ENCODE results near the gene CLUH. TPM values are rescaled to one million over a fixed set of nuclear protein-coding genes. Genes with fewer than 3 reads are reported as not detected.
A peak's percentile ranks its signal among the peaks of the same experiment; 100 is the strongest.

The CLUH gene
- total RNA-seq, 2 experiments from 2014 or later, result 162 to 171 TPM

DNA sequence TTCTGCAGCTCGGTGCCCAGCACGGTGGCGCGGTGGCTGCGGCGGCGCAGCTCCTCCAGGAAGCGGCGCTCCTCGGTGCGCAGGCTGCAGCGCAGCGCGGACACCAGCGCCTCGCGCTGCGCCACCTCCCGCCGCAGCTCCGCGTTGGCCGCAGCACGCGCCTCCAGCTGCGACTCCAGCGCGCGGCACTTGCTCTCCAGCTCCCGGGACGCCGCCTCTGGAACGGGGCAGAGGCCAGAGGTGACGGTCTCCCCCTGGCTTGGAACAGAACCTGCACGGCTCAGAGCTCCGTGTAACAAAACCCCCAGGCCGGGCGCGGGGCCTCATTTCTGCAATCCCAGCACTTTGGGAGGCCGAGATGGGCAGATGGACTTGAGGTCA lies 13.2 kb upstream of the CLUH start:
- Mint-ChIP-seq H3K27ac (no peak overlapping the region), H3K4me1 (peaks cover 13% of the 10 kb centered on the region), H3K36me3 (no peaks in the 10 kb centered on the region), H3K4me3 (no peak overlapping the region), H3K9me3 (no peaks in the 10 kb centered on the region), H3K27me3 (peaks cover 45% of the 10 kb centered on the region)
- peak; percentile 54 for DNase-seq

GRCh38 chr17:2723997-2724783 lies 12.6 kb upstream of the CLUH start:
- DNase-seq, result no peak
- H3K27ac Mint-ChIP-seq, result no peak overlapping the region
- H3K36me3 Mint-ChIP-seq, result no peaks in the 10 kb centered on the region
- H3K9me3 Mint-ChIP-seq, result no peaks in the 10 kb centered on the region
- peaks cover 13% of the 10 kb centered on the region for H3K4me1 Mint-ChIP-seq
- H3K27me3 Mint-ChIP-seq, result peaks cover 43% of the 10 kb centered on the region
- peak overlapping the region; percentile 52 for H3K4me3 Mint-ChIP-seq

- DNase-seq, result no peak
- Mint-ChIP-seq H3K27me3 (peaks cover 40% of the 10 kb centered on the region), H3K27ac (no peak overlapping the region), H3K4me1 (peaks cover 13% of the 10 kb centered on the region), H3K9me3 (no peaks in the 10 kb centered on the region), H3K4me3 (no peak overlapping the region), H3K36me3 (no peaks in the 10 kb centered on the region)
Observed at GRCh38 chr17:2723505-2723996, 12.0 kb upstream of the CLUH start.

GRCh38 chr17:2722611-2723010 lies 11.0 kb upstream of the CLUH start:
- no peaks in the 10 kb centered on the region for H3K9me3 Mint-ChIP-seq
- peaks cover 13% of the 10 kb centered on the region for H3K4me1 Mint-ChIP-seq
- no peak overlapping the region for H3K27ac Mint-ChIP-seq
- no peak for DNase-seq
- H3K36me3 Mint-ChIP-seq, result no peaks in the 10 kb centered on the region
- peaks cover 37% of the 10 kb centered on the region for H3K27me3 Mint-ChIP-seq
- no peak overlapping the region for H3K4me3 Mint-ChIP-seq

DNA sequence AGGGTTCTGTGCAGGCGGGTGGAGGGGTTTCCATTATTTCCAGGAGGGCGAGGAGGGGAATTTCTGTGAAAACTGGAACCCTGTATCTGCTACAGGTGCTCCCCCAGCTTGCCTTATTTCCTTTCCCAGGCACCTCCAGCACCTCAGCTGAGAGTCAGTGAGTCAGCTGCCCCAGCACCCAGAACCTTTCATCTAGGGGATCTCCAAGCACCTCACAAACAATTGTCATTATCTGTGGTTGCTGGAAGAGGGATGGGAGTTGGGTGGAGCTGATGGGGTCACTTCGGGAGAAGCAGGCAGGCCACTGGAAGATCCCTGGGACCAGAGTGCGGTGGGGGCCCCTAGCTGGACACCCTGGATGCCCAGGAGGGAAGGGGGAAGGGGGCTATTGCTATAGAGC lies 10.0 kb upstream of the CLUH start:
- Mint-ChIP-seq H3K4me1 (peaks cover 13% of the 10 kb centered on the region), H3K27me3 (peaks cover 28% of the 10 kb centered on the region), H3K4me3 (no peak overlapping the region), H3K36me3 (no peaks in the 10 kb centered on the region), H3K9me3 (no peaks in the 10 kb centered on the region), H3K27ac (no peak overlapping the region)
- peak; percentile 45 for DNase-seq

GRCh38 chr17:2719861-2720260 lies 8.3 kb upstream of the CLUH start:
- Mint-ChIP-seq H3K4me1 (peaks cover 10% of the 10 kb centered on the region), H3K4me3 (no peak overlapping the region), H3K27me3 (peaks cover 15% of the 10 kb centered on the region), H3K27ac (no peak overlapping the region), H3K36me3 (no peaks in the 10 kb centered on the region), H3K9me3 (no peaks in the 10 kb centered on the region)
- no peak for DNase-seq

DNA sequence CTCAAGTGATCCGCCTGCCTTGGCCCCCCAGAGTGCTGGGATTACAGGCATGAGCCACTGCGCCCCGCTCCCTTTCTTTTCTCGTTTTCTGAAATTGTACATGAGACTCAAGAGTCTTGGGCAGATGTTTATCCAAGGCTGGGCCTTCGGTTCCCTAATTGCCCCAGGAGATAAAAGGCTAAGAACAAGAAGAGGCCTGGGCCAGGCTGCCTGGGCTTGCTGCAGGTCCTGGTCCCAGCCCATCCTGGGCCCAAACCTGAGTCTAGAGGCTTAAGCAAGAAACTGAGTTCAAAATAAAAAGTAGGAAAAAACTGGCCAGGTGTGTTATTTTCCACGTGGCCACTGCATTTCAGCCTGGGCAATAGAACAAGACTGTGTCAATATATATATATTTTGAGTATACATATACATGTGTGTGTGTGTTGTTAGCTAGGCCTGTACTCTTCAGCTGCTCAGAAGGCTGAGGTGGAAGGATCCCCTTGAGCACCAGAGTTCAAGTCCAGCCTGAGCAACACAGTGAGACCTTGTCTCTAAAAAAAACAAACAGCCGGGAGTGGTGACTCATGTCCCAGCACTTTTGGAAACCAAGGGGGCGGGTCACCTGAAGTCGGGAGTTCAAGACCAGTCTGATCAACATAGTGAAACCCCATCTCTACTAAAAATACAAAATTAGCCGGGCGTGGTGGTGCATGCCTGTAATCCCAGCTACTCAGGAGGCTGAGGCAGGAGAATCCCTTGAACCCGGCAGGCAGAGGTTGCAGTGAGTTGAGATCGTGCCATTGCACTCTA lies 6.8 kb upstream of the CLUH start:
- Mint-ChIP-seq H3K4me3 (no peak overlapping the region), H3K9me3 (no peaks in the 10 kb centered on the region), H3K27ac (no peak overlapping the region), H3K36me3 (no peaks in the 10 kb centered on the region), H3K27me3 (peaks cover 8% of the 10 kb centered on the region), H3K4me1 (peaks cover 10% of the 10 kb centered on the region)
- no peak for DNase-seq

DNA sequence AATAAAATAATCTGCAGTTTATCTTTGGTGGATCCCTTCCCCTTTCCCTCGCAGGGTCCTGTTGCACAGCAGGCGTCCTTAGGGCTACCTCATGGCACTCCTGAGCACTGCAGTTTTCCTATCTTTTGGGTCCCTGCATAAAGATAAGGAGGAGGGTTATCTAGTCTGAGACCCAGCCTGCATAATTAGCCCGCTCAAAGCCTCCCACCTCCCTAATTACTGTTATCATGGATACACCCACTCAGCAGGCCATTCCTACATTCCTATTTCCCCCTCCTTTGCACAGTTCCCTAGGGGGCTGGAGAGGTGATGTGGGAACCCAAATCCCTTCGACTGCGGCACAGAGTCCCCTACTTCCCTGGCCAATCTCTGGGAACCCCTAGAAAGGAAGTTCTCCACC lies 5.1 kb upstream of the CLUH start:
- no peak overlapping the region for H3K27ac Mint-ChIP-seq
- peaks cover 15% of the 10 kb centered on the region for H3K4me1 Mint-ChIP-seq
- H3K9me3 Mint-ChIP-seq, result no peaks in the 10 kb centered on the region
- H3K27me3 Mint-ChIP-seq, result no peaks in the 10 kb centered on the region
- no peak for DNase-seq
- H3K4me3 Mint-ChIP-seq, result no peak overlapping the region
- H3K36me3 Mint-ChIP-seq, result no peaks in the 10 kb centered on the region

DNA sequence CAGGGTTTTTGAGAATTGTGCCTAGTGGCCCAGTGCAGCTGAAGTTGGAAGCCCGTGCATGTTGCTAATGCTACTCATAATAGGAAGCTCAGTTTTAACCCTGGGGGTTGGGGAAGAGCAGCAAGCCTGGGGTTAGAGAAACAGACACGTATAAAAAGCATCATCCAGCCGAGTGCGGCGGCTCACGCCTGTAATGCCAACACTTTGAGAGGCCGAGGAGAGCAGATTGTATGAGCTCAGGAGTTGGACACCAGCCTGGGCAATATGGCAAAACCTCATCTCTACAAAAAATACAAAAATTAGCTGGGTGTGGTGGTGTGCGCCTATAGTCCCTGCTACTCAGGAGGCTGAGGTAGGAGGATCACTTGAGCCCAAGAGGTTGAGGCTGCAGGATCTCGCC lies 2.3 kb upstream of the CLUH start:
- Mint-ChIP-seq H3K4me1 (peaks cover 27% of the 10 kb centered on the region), H3K9me3 (no peaks in the 10 kb centered on the region), H3K4me3 (no peak overlapping the region), H3K36me3 (peaks cover 11% of the 10 kb centered on the region), H3K27me3 (no peaks in the 10 kb centered on the region), H3K27ac (no peak overlapping the region)
- DNase-seq, result no peak

GRCh38 chr17:2712300-2713043 lies 908 bp upstream of the CLUH start:
- Mint-ChIP-seq H3K4me1 (peaks cover 33% of the 10 kb centered on the region), H3K9me3 (no peaks in the 10 kb centered on the region), H3K27me3 (no peaks in the 10 kb centered on the region), H3K4me3 (peak overlapping the region; percentile 87), H3K27ac (peak overlapping the region; percentile 91), H3K36me3 (peaks cover 11% of the 10 kb centered on the region)
- no peak for DNase-seq

- peak; percentile 53 for DNase-seq
- peaks cover 11% of the 10 kb centered on the region for H3K36me3 Mint-ChIP-seq
- no peaks in the 10 kb centered on the region for H3K27me3 Mint-ChIP-seq
- H3K4me3 Mint-ChIP-seq, result peak overlapping the region; percentile 95
- H3K4me1 Mint-ChIP-seq, result peaks cover 33% of the 10 kb centered on the region
- H3K27ac Mint-ChIP-seq, result peak overlapping the region; percentile 86
- H3K9me3 Mint-ChIP-seq, result no peaks in the 10 kb centered on the region
Observed at GRCh38 chr17:2710803-2711607, 559 bp downstream of the CLUH start.

DNA sequence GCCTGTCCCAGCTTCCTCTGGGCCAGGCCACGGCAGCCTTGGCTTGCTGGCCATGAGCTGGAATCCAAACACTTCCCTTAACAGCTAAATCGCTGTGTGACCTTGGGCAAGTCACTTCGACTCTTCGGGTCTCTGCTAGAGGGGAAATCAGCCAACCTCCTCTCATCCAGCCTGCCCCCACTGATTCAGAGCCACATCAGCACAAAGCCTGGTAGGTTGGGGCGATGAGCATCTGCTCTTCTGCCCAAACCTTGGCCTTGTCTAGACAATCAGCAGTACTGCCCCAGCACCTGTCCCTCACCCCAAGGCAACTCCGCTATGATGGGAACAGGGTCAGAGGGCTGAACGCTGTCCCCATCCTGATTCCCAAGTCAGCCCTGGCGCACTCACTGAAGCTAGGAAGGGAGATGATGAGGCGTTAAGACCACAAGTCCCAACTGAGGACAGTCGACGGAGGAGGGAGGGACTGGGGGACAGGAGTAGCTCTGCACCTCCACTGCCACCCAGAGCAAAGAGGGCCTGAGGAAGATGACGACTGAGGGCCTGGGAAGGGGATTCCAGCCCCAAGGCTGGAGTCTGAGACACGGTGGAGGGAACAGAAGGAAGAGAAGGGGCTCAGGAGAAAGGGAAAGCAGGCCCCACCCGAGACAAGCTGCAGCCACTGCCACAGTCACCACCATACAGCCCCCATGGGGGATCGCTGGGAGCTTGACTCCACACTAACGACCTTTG lies 1.3 kb downstream of the CLUH start:
- H3K4me1 Mint-ChIP-seq, result peaks cover 36% of the 10 kb centered on the region
- H3K36me3 Mint-ChIP-seq, result peaks cover 13% of the 10 kb centered on the region
- peak overlapping the region; percentile 86 for H3K27ac Mint-ChIP-seq
- H3K4me3 Mint-ChIP-seq, result peak overlapping the region; percentile 95
- H3K27me3 Mint-ChIP-seq, result no peaks in the 10 kb centered on the region
- no peak for DNase-seq
- no peaks in the 10 kb centered on the region for H3K9me3 Mint-ChIP-seq

DNA sequence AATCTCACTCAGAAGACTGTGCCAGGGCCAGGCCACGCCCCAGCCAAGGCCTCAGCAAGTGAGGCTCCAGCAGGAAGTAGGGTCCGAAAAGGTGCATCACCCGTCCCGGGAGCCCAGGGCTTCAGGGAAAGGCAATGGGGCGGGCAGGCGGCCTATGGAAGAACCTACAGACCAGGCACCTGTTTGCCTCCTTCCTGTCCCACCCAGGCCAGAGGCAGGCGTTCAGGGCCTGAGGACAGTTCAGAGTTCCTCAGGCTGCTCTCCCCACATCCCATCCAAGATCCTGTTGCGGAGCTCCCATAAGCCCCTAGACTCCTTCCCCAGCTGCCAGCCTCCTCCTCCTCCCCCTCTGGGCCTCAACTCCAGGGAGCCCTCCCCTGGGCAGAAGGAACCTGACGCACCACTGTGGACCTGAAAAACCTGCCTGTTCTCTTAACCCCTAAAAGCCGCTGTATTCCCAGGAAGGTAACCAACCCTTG lies 2.3 kb downstream of the CLUH start:
- DNase-seq, result no peak
- Mint-ChIP-seq H3K4me3 (peak overlapping the region; percentile 95), H3K9me3 (no peaks in the 10 kb centered on the region), H3K27me3 (no peaks in the 10 kb centered on the region), H3K36me3 (peaks cover 13% of the 10 kb centered on the region), H3K4me1 (peaks cover 36% of the 10 kb centered on the region), H3K27ac (peak overlapping the region; percentile 56)

Measured in activated naive CD8-positive, alpha-beta T cell treated with anti-CD3 and anti-CD28 coated beads for 36 hours (primary cell).